ENCODE data around the gene USO1.

DNA sequence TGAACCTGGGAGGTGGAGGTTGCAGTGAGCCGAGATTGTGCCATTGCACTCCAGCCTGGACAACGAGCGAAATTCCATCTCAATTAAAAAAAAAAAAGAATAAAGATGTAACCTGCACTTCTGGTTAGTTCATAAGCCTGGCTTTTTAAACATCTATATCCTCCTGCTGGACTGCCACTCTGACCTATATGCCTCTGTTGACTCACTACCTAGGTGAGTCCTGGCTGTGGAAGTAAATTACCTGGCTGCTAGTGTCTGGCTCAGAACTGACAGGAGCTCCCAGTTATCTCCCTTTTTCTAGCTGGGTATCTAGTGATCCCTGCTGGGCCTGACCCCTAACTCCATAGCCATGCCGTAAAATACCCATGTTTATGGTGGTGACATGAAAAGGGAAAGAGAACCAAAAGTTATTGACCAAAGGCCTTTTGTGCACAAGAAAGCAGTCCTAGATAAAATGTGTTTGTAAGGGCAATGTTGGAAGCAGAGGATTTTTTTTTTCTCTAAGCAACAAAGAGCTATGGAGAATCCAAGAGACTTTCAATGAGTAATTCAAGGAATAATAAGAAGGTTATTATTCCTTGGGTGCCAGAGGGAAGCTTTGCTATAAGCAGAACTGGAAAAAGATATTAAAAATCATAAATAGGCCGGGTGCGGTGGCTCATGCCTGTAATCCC, 40.8 kb upstream of the USO1 start:
- TF ChIP-seq ZNF57 (CRISPR knock-in tag; IDR thresholded peaks at IDR 0.05) (no peak), POLR3A (IDR thresholded peaks at IDR 0.05; ENCODE audit: borderline replicate concordance, extremely low read depth, insufficient read depth, insufficient read length) (no peak)
